Mucosa of gallbladder (tissue), 1 donor: ENCODE results near the gene CXCR5. TPM values are rescaled to one million over a fixed set of nuclear protein-coding genes. Genes with fewer than 3 reads are reported as not detected.

Experiments
- DNase-seq: peaks from one replicate; pipeline ENCODE4 v3.0.0-alpha.2; 2020; ENCODE audit warnings: low spot score
- total RNA-seq: library from RNA; stranded (reverse); gene quantifications from one replicate; pipeline ENCODE4 v1.2.1, GENCODE V29; 2021
- donor health status: DM: no; HTN: no; CAD: no.

CXCR5 gene
- total RNA-seq, 1 donor from 2014 or later = 0.06 TPM

- DNase-seq = no peak
Observed at GRCh38 chr11:118912742-118913410, 29.2 kb downstream of the CXCR5 start.

GRCh38 chr11:118913411-118914125, 29.9 kb downstream of the CXCR5 start:
- DNase-seq = no peak

- peak; percentile 38 for DNase-seq
Observed at GRCh38 chr11:118914178-118914918, 30.7 kb downstream of the CXCR5 start.

- DNase-seq = no peak
Observed at GRCh38 chr11:118914987-118915386, 31.3 kb downstream of the CXCR5 start.

GRCh38 chr11:118915396-118915795, 31.7 kb downstream of the CXCR5 start:
- DNase-seq = no peak

GRCh38 chr11:118915941-118916841, 32.5 kb downstream of the CXCR5 start:
- DNase-seq = no peak

- DNase-seq = peak; percentile 48
Observed at GRCh38 chr11:118916842-118917388, 33.2 kb downstream of the CXCR5 start.

- peak; percentile 73 for DNase-seq
Observed at GRCh38 chr11:118917481-118918127, 33.9 kb downstream of the CXCR5 start.

- peak; percentile 88 for DNase-seq
Observed at GRCh38 chr11:118918128-118918685, 34.5 kb downstream of the CXCR5 start.

GRCh38 chr11:118918686-118919280, 35.1 kb downstream of the CXCR5 start:
- no peak for DNase-seq

GRCh38 chr11:118921121-118921928, 37.6 kb downstream of the CXCR5 start:
- DNase-seq = peak; percentile 62

GRCh38 chr11:118921929-118922744, 38.4 kb downstream of the CXCR5 start:
- peak; percentile 83 for DNase-seq

- DNase-seq = no peak
Observed at GRCh38 chr11:118922745-118923627, 39.3 kb downstream of the CXCR5 start.

GRCh38 chr11:118923721-118924587, 40.3 kb downstream of the CXCR5 start:
- no peak for DNase-seq

- DNase-seq = no peak
Observed at GRCh38 chr11:118924591-118925585, 41.2 kb downstream of the CXCR5 start.
